Measurements from ENCODE around the gene GPC3.

The GPC3 gene

DNA sequence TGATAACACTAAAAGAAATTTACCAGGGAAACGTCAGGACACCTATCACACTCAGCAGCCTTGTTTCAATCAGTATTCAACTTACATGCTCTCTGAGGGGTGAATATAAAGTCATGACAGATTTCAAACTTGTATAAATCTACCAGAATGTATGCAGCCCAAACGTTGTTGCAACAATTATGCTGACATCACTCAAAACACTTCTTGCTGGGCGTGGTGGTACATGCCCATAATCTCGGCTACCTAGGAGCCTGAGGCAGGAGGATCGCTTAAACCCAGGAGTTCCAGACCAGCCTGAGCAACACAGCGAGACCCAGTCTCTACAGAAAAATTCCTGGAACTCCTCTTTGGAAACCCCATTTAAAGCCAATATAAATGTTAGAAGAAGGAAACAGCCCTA lies 303.5 kb downstream of the GPC3 start:
- DNase-seq (ENCODE audit: low read depth), result no peak

DNA sequence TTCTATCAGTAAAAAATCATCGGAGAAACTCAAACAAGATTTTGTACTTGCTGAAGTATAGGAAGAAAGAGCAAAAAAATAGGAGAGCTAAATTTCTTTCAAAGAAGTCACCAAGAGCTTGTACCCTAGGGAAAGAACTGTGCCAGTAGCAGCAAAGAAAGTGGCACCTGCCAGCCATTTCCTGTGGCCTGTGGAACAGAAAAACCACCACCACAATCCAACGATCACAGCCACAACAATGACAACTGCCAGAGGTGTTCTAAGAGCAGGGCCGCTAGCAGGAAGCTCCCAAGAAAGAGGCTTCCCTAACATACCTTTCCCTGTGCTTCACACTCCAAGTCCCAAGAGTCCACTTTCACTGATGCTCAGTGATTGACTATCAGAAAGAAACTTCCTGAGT lies 304.0 kb downstream of the GPC3 start:
- DNase-seq (ENCODE audit: low read depth), result no peak

DNA sequence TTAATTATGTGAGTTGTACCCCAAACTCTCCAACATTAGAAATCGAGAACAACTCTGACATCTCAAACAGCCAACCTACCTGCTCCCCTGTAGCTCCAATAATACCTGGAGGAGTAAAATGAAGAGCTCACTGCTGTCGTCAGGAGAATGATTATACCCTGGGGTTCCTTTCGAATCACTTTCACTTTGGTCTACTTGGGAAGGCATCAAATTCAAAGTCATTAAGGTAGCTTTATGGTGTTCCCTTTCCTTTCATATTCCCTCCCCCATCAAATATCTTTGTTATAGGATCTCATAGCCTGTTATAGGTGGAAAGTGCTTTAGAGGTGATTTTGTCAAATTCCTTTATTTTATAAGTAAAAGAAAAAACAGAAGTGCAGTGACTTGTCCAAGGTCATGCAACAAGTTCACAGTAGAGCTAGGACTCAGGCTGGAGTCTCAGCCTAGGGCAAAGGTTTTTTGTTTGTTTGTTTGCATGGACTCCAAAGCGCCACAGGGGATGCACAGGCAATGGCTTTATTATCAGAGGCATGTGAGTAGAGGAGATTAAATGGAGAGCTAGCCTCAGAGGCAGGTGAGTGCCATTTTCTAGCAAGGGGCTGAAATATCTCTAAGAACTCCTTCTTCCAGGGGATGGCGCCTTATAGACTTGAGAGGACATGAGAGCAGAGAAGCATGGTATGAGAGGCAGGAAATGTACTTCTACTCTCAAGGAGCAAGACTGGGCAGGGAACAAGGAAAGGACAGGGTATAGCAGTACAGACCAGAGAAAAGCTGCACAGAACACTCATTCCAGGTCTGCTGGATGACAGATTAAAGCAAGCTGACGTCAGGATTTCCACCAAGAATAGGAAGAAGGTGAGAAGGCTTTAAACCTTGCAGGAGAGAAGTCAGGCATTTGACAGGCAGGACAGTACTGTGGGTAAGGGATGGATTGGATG lies 308.0 kb downstream of the GPC3 start:
- DNase-seq (ENCODE audit: low read depth), result no peak

DNA sequence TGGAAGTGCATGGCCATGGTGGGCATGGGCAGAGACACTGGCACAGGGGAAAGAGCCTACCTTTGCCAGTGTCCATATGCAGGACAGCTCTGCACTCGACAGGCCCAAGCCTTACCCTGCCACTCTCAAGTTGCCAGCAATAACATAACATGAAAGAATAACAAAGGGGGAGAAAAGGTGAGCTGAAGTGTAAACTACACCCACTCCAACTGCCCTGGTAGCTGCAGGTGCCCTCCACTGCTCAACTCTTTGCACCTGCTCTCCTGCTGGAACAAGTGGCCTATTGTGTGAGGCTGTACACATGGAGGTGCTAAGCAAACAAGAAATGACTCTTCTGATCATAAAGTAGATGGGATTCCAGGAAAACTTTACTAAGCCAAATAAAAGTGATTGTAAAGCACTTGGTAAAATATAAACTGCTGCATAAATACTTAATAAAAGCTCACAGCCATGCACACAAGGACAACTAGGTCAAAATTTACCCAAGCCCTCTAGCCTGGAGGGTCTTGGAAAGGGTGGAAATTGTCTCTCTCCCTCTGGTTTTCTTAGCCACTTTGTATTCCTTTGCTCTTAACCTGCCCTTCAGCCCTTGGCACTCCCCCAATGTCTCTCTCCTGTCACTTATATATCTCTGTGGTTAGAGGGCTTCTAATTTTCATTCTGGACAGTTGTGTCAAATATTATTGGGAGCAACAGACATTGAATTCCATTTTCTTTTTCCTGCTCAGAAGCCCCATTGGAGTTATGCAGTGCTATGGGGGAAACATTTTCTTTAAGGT lies 308.9 kb downstream of the GPC3 start:
- no peak for DNase-seq (ENCODE audit: low read depth)

DNA sequence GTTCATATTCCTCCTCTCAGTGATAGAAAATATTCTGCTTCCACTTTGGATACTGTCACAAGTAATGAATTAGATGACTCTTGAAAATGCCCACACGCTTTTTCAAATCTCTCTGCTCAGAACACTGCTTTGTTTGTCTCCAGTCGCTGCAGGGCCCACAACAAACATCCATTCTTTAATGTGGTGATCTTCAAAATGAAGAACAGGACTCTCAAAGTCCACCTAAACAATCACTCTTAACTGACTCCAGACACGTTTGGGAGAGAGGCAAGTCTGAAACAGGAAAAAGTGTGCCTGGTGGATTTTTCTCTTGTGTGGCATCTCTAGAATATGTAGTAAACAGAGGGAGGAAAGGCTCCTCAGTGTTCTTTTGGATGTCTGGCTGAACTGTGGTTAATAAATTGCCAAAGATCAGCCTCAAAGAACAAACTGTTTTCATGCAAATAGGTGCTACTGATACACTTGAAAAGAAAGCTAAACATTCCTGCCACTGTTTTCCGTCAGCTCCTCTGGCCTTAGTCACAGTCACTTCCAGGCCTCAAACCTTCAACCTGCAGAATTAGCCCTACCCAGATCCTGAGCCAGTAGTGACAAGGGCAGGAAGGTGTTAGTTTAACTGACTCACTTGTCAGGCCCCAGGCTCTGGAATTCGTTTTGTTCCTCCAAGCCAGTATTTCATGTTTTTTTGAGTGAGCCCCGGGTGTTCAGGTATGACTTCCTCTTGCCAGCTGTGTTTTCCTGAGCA lies 310.5 kb downstream of the GPC3 start:
- DNase-seq (ENCODE audit: low read depth), result no peak

DNA sequence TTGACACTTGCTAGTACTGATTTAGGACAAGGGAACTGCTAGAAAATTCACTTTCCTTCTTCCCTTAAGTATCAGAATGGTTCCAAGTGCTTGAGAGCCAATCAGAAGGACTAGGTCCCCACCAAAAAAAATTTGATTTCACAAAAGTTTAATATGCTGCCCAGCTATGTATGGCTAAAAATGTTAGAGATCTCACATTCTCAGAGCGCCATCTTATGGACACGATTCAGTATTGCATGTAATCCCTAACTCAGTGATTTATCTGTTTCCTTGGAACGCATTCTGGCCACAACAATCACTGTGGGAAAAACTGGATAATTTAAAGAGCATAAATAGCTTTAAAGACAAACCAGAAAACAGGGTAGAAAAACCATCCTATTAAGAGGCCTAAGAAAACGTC lies 315.0 kb downstream of the GPC3 start:
- no peak for DNase-seq (ENCODE audit: low read depth)

DNA sequence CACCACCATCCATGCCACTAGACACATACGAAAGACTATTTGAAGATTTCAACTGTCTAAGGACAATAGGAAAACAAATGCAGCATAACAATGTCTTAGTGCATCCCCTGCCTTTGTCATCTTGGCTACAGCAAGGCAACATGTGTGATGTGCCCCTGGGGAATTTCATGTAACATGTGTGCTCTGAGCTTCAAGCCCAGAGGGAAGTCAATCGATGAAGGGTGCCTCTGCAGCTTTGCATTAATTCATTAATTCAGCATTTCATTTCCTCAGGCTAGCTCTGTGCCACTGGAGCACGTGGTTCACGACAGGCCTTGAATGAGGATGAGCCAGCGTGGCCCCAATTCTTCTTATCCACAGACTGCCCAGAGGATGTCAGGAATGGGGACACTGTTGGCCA lies 316.2 kb downstream of the GPC3 start:
- no peak for DNase-seq (ENCODE audit: low read depth)

DNA sequence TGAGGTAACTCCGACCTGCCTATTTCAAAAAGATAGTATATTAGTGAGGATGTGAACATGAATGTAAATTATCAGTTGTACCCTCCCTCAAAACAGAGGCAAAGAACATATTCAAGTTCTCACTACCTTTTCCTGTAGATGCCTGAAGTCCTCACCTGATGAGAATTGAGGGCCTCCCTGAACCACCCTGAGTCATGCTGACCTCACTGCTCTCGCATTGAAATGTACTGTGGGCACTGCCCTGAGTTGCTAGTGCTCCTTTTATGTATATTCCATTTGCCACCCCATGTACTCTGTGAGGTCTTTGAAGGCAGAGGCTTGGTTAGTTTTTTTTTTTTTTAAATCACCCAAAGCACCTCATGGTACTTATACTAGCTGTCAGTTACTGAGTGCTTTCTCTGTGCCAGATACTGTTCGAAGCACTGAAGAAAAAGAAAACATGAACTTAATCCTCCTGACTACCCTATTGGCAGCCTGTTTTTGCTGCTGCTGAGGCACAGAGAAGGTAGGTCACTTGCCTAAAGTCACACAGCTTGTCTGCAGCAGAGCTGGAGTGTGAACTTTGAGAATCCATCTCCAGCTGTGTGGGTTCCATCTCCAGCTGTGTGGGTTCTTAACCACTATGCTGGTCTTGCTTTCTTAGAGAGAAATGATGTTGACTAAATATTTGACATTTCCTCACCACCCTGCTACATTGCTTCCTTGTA lies 317.0 kb downstream of the GPC3 start:
- no peak for DNase-seq (ENCODE audit: low read depth)

DNA sequence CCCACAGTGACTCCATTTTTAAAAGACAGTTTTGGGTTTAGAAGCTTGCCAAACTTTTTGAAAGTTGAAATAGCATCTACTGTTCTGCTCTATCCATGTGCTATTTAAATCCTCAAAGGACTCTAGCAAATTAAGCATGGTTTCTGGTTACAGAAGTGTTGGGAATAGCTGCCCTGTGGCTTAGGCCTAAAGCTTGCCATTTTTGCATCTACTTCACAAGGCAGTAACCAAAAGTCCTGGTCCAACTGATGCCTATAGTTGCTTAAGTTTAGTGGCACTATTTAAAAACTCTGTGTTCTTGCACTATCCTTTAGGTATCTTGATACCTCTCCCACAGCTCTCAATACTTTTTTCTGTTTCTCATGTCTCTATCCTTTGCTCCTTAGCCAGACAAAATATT lies 319.1 kb downstream of the GPC3 start:
- DNase-seq (ENCODE audit: low read depth), result no peak

DNA sequence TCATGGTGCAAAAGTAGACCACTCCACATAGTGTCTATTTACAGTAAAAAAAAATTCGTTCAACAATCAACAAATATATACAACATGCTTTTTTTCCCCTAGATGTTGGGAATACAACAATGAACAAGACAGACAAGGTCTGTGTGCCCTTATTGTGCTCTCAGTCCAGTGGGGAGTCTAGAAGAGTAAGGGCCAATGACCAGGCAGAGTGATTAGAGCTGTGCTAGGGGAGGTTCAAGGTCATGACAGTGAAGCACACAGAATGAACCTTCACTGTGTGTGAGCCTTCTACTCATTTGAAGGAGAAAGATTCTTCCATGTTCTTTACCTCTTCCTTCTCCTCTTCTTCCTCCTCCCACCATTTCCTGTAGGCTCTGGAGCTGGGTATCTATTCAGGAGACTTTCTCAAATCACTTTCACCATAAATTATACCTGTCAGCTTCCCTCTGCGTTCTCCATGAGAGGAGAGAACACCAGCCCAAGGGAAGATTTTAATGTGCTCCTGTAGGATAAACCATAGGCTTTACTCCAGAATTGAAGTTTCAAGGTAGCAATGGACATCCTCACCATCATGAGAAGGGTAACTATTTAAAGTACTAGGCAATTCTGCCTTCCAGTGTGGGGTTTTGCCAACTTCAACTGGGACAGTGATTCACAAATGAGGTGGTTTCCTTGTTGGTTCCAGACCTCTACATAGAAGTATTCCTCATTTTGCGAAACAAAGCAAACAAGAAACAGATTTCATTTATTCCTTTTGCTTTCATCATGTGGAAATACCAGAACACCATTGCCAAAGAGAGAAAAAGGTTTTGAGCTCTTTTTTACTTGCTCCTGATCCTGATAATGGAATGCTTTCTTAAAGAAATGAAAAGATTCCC lies 323.2 kb downstream of the GPC3 start:
- no peak for DNase-seq (ENCODE audit: low read depth)

DNA sequence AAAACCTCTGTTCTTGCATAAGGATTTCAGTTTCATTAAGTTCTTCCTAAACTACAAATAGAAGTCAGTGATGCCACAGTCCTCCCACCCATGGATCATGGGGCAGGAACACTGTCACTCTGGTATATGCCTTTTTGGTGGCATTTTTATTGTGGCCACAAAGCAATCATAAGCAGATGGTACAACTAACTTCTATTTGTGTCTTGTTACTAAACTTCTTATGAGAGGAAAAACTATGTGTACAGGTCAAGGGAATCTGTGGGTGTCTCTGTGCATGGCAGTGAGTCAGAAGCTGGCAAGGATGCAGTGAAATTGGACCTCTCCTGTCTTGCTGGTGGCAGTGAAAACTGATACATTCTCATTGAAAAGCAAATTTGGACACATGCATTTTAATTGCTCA lies 325.1 kb downstream of the GPC3 start:
- DNase-seq (ENCODE audit: low read depth), result no peak

DNA sequence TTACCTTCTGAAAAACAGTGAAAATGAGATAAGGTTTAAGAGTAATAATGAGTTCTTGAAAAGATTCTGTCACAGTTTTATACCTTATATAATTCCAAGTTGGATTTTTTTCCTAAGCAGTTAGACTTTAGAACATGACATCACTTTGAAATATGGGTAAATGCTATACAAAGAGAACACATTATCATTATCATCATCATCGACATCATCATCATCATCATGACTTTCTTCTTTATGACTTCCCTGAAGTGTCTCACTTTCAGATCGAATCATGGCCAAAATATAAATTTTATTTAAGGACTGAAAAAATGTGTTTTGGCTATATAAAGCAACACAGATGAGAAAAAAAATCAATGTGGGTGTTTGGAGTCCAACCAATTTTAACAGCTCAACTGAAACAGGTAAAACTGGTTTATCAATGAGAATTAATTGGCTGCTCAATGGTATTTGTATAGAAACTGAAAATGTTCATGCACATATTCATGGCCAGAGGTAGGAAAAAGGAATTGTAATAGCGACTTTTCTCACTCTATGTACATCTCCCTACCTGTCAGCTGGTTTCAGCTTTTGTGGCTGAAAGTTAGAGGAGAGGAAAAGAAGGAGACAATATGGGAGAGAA lies 327.0 kb downstream of the GPC3 start:
- no peak for DNase-seq (ENCODE audit: low read depth)

DNA sequence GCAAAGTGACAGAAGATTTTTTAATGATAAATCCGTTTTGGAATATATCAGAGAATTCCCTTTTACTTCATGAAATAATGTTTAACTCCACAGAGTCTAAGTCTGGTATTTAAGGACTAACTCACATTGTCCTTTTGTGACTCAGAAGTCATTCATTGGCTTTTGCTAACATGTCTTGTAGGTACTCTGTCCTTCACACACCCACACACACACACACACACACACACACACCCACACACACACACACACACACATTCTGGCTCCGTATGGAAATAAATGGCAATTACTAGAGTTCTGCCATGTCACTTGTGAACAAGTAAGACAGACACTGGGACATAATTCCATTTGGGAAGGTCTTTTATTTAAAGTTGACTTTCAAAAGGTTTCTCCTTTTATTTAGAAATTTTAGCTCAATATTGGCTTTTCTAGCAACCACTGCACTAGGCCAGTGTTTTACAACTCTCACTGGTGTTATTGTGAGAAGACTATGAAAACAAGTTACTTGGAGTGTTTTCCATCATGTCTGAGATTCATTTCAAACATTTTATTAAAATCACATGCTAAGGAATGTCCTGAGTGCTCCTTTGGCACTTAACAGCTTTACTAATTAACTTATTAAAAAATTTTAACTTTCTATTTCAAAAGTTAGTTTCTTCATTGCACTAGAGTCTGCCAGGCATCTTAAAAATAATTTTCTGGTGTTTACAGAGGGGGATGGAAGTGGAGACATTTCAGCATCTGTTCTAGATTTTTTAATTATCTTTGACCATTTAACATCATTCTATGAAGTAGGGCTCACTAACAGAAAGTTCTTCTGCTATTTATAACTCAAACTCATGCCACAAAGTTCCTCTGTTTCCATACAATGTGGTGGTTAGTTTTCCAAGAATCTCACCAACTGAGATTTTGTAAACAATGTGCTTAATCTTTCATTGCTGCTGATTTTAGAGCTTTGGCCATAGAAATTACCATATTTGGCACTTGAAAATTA lies 329.8 kb downstream of the GPC3 start:
- DNase-seq (ENCODE audit: low read depth), result no peak

DNA sequence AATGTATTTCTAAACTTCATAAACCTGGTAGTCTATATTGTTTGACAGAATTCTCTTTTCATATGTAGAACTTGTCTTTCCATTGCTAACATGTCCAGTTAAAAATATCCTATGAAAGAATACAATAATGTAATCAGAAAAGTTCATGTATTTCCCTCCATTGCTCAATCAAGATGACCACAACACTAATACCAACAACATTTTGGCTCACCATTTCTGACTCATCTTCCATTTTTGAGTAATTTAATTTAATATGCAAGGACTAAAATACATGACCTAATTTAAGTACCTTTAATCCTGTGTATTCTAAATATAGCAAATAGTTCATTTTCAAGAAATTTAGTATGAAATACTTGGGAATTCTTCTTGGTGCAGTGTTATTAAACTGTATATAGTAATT lies 330.6 kb downstream of the GPC3 start:
- no peak for DNase-seq (ENCODE audit: low read depth)

DNA sequence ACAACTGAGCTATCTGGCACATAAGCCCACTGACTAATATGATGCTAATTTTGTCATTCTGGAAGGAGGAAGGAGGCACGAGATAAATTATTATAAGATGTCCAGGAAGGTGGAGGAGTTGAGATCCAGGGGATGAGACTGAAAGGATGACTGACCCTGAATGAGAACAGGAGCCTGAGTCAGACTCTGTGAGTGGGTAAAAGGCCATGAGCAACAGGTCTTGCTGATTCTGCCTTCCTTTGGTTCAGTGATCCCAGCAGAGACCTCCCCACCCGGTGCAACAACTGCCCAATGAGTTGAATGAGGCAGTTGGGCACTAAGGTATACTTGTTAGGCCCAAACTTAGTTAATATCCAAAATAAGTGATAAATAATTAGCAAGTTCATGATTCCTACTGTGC lies 332.0 kb downstream of the GPC3 start:
- no peak for DNase-seq (ENCODE audit: low read depth)

DNA sequence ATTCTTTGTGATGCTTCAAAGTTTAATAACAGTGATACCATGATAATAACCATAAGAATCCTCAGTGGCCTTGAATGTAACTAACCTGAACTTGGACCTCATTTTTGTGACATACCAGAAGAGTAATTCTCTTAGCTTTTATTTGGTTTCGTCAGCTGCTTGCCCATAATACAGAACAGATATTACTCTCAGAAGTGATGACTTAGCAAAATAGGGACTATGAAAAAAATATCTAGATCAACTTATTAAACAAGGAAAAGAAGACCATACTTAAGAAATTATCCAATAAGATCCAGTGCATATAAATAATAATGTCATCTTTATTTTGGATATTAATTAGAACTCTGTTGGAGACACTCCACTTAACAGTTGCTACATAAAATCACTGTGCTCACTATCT lies 333.2 kb downstream of the GPC3 start:
- no peak for DNase-seq (ENCODE audit: low read depth)

DNA sequence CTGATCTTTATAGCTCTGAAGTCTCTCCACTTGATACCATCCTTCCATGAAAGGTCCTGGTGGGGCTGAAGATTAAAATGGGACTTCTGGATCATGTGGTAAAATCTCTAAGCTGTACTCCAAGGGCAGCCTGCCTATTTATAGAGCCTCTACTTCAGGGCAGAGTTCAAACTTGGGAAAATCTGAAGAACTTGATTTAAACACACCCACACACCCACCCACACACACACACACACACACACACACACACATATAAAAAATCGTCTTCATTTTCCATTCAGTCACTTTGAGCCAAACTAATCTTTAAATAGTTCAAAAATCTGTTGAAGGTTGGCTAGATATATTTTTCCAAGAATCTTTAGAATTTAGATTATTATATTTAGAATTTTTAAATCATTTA lies 335.2 kb downstream of the GPC3 start:
- DNase-seq (ENCODE audit: low read depth), result no peak

DNA sequence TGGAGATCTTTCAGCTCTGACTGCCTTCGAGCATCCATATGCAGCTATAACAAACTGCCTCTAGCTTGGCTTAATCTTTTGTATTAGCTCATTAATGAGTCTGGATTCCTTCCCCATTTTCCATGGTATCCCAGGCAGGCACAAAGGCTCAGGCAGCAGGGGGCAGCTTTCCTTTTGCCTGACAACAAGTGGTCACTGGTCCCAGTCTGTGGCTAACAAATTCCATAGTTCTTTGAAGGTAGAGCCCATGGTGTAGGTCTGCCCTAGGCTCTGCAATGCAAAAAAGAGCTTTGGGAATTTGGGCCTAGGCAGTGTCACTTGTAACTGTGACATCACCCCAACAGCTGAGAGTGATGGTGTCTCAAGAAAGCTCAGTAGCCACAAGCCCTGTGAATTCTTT lies 335.7 kb downstream of the GPC3 start:
- no peak for DNase-seq (ENCODE audit: low read depth)

DNA sequence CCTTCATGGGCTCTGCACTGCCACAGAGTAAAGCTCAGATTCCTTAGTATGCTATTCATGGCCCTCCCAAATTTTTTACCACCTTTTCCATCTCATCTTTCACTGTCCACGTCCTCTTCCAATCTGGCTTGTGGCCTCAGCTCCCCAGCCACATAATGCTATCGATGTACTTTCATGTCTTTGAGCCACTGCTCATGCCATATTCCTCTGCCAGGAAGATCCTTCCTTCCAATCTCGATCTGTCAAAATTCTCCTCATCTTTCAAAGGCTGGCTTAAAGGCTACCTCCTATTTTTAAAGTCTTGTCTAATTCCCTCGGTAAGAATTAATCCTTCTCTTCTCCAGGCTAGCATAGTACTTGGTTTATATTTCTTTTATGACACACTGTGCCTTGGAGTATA lies 336.8 kb downstream of the GPC3 start:
- DNase-seq (ENCODE audit: low read depth), result no peak
